Gastrocnemius medialis (tissue), 4 donors: ENCODE measurements around the gene BPIFB4.

Source experiments
- CTCF ChIP-seq, 5 experiments: fragments of 450-650 bp in 3 of 5; fragments of 200-600 bp in 2 of 5; sonication (generic) in 2 of 5; IDR thresholded peaks in 4 of 5; conservative IDR thresholded peaks in 1 of 5; 1 replicate in 4 of 5; 2 replicates in 1 of 5; pipeline ENCODE4 v1.5.1; 2016 to 2019; ENCODE audit warnings: antibody characterized with exemption in 5 of 5, mild to moderate bottlenecking in 3 of 5, moderate library complexity in 3 of 5
- POLR2A ChIP-seq, 2 donors: fragments of 450-650 bp; IDR thresholded peaks; one replicate each; pipeline ENCODE4 v1.6.1; 2017; ENCODE audit warnings: antibody characterized with exemption in 2 of 2, mild to moderate bottlenecking in 2 of 2, moderate library complexity in 2 of 2

DNA sequence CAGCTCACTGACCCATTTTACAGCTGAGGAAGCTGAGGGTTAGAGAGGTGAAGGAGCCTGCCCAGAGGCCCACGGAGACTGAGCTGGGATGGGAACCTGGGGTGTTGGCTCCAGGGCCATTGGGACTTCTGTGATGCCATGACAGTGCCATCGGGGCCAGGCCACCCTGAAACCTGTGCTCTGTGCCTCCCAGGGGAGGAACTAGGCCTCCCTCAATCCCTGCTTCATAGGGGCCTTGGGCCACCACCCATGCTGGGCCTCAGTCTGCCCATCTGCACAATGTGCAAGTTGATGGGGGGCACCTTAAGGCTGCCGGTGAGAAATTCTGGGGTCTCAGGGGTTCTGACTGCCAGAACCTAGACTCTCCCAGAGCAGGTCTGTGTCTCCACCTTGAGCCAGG lies 24.9 kb downstream of the BPIFB4 start:
- TF ChIP-seq CTCF (IDR thresholded peaks at IDR 0.05 in 4 of 5, conservative IDR thresholded peaks at IDR 0.05 in 1 of 5): no peak
- no peak for TF ChIP-seq POLR2A (IDR thresholded peaks at IDR 0.05)
